ENCODE results near the gene GNE. TPM values are rescaled to one million over a fixed set of nuclear protein-coding genes. Genes with fewer than 3 reads are reported as not detected.

Gene GNE
- polyA plus RNA-seq, 3 donors, result 4.8 to 15.7 (median 12.9) TPM

DNA sequence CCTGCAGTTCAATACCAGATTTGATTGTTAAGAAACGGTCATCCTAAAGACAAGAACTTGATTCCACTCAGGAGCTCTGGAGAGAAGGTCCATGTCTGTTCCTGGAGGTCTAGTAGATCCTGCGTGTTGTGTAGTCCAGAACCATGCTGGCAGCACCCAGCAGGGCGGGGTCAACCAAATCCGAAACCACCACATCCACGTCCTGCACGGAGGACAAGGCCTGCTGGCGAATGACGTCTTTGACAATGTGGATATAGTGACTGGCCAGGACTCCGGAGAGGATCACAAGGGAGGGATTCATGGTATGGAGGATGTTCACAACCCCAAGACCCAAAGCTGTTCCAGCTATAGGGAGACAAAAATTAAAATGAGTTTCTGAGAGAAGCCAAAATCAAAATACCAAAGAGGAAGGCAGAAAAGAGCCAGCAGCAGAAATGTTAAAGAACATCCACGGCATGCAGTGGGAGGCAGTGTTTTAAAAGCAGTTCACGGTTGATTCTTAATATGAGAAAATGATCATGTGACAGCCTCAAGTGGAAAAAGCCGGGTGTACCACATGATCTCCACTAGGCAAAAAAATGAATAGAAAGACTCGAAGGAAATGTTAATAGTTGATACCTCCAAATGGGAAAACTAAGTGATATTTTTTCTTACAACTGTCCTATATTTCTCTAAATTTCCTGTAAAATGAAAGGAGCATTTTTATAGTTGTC is 40.8 kb downstream of the GNE start:
- WGBS, 3 donors, result 64 to 71% (median 69%) methylated on average over 13 of the region's 13 CpGs
- H3K27ac ChIP-seq (ENCODE audit: low read depth, low read length), result no peak overlapping the region

GRCh38 chr9:36214571-36214970 is 43.7 kb downstream of the GNE start:
- no peak overlapping the region for H3K27ac ChIP-seq (ENCODE audit: low read depth, low read length)

- WGBS, 3 donors, result 57 to 74% (median 67%) methylated on average over 4 of the region's 4 CpGs
- no peak overlapping the region for H3K27ac ChIP-seq (ENCODE audit: low read depth, low read length)
These were observed 44.3 kb downstream of the GNE start for GRCh38 chr9:36213989-36214388.

DNA sequence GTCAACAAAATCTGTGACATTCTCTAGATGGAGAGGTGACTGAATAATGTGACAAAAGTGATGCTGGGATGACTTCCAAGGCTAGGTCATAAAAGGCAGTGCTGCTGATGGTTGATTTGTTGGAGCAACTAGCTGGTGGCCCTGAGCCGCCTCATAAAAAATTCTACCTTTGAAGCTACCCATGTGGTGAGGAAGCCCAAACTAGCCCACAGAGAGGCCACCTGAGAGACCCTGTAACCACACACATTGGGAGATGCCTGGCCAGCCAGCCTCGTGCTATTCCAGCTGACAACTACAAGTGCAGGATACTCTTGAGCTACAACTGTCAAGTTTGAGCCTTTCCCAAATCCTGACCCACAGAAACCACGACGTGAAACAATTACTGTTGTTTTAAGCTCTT is 44.9 kb downstream of the GNE start:
- no peak overlapping the region for H3K27ac ChIP-seq (ENCODE audit: low read depth, low read length)
- 80 to 92% (median 88%) methylated on average over 4 of the region's 4 CpGs for WGBS, 3 donors

- 70 to 83% (median 74%) methylated on average over 7 of the region's 7 CpGs for WGBS, 3 donors
- no peak overlapping the region for H3K27ac ChIP-seq (ENCODE audit: low read depth, low read length)
These were observed 46.7 kb downstream of the GNE start for GRCh38 chr9:36211510-36211909.

DNA sequence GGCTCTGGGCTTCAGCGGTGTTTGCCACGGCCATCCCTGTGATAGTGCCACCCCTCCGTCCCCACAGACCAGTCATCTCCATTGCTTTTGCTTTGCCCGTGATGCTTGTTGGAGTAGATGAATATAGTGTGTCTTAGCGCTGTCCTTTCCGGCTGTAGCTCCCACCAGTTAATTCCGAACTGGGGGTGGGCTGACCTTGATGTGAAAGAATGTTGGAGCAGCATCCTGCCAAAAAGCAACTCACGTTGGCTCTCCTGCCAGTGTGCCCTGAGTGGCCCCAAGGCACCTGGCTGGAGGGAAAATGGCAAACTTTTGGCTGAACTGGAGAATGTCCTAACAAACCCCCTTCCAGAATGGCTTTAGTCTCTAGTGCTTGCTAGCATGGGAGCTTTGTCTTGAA is 47.5 kb downstream of the GNE start:
- H3K27ac ChIP-seq (ENCODE audit: low read depth, low read length), result no peak overlapping the region
- 73 to 81% (median 79%) methylated on average over 8 of the region's 8 CpGs for WGBS, 3 donors

DNA sequence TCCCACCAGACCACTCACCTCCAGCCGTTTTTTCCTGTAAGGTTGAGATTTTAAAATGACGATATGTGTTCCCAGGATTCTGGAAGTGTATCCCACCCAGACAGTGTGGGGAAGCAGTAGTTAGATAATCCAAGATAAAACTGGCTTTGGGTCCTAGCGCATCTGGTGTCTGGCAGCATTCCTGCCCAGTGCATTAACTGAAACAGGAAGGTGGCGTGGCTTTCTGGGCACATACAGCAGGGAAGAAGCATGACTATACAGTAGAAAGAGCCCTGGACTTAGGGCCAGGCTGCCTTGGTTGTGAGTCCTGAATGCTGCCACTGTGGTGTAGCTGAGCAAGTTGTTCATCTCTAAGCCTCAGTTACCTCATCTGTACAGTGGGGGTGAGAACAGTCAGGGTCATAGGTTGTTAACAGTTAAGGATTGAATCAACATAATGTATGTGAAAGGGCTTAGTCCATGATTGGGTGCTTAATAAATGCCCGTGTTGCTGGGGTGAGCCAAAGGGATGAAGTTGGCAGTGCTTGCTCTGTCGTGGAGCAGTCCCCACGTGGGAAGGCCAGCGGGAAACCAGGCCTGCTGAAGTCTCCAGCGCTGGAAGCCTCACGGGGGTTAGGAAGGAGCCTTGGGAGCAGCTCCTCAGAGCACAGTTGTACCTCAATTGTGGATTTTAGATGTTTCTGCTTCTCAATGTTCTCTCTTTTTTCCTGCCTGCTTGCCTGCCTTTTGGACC is 49.6 kb downstream of the GNE start:
- WGBS, 3 donors, result 56 to 75% (median 75%) methylated on average over 10 of the region's 10 CpGs
- H3K27ac ChIP-seq (ENCODE audit: low read depth, low read length), result no peak overlapping the region

- no peak overlapping the region for H3K27ac ChIP-seq (ENCODE audit: low read depth, low read length)
- WGBS, 3 donors, result 17 to 32% (median 23%) methylated on average over 1 of the region's 1 CpG
These were observed 50.7 kb downstream of the GNE start for GRCh38 chr9:36207546-36208012.

DNA sequence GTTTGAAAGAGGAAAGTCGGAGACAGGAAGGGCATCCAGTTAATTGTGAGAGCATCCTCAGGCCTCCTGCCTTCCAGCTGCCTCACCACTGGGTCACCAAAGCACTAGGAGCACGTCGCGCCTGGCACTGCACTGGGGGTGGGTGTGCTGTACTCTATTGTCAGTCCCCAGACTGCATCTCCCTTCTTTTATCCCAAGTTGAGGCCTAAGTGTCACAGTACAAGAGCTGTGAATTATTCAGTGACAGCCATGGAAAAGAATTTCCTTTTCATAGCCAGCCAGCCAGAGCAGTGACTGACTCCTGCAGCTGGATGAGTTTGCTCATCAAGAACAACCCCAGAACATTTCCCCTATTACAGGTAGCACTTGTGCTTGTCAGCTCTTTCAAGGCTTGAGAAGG is 51.2 kb downstream of the GNE start:
- 82 to 88% (median 87%) methylated on average over 4 of the region's 4 CpGs for WGBS, 3 donors
- H3K27ac ChIP-seq (ENCODE audit: low read depth, low read length), result no peak overlapping the region

DNA sequence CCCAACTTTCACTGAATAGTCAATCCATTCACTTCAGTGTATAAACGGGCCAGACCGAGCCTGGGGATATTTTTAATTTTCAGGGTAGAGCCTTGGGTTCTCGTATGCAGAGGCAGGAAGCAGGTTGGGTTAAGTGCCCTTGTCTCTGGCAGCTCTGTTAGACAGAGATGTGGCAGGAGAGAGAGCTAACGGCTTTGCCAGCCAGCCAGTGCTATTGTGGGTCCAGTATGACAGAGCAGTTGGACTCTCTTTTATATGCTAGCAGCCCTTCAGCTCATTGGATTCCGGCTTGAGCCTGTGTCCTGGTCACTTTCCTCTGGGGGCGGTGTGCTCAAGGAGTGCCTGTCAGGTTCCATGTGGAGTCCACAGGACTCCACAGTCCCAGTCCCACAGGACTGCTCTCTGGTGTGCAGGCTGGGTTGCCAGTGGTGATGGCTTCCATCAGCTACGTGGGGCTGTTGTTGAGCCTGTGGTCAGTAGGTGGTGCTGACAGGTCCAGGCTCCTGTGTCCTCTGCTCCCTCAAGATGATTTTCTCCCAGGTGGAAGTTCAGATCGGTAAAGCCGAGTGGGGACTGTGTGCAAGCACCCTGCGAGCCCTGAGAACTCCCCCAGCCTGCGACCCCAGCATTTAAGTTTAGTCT is 53.2 kb downstream of the GNE start:
- H3K27ac ChIP-seq (ENCODE audit: low read depth, low read length), result no peak overlapping the region
- WGBS, 3 donors, result 79 to 83% (median 81%) methylated on average over 11 of the region's 11 CpGs

DNA sequence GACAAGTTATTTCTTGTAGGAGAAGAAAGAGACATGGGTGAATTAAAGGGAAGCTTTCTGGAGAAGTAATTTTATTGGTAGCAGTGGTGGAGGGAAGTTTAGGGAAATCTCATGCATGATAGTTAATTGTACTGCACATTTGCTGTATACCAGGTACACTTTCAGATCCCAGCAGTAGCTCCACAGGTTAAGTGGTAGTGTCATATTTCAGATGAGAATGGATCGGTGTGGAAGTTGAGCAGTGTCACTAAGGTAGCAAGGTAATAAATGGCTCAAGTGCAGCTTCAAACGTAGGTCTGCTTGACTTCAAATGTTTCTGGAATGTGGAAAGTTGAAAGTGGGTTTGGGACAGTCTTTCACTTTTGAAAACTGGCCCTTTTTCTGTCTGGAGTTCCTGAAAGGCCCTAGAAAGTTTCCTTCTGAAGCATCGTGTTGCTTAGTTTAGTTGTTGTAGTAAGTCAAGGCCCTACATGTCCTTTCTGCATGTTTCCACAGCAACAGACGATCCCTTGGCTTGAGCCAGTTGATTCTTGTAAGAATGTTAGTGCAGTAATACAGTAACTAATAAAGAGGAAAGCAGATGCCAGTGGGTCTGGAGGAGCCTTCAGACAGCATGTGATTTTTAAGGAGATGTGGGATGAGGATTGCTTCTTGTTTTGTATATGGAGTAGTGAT is 63.8 kb downstream of the GNE start:
- H3K27ac ChIP-seq (ENCODE audit: low read depth, low read length), result no peak overlapping the region
- 31 to 53% (median 45%) methylated on average over 4 of the region's 4 CpGs for WGBS, 3 donors

DNA sequence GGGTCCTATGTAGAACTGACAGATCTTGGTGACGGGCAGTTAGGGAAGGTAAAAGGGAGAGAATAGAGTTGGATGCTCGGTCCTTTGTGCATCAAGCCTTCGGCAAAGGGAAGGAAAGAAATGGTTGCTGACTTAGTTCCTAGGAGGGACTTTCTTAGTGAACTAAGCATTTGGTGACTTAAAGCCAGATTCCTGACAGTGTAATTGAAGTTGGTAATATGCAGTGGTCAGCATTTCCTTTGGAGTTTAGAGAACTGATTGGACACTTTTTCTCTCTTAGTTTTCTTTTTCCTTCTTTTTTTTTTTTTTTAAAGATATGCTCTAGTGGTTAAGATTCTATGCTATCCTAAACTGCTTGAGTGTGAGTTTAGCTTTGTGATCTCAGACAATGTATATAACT is 65.2 kb downstream of the GNE start:
- H3K27ac ChIP-seq (ENCODE audit: low read depth, low read length), result no peak overlapping the region
- 56 to 75% (median 58%) methylated on average over 3 of the region's 3 CpGs for WGBS, 3 donors

DNA sequence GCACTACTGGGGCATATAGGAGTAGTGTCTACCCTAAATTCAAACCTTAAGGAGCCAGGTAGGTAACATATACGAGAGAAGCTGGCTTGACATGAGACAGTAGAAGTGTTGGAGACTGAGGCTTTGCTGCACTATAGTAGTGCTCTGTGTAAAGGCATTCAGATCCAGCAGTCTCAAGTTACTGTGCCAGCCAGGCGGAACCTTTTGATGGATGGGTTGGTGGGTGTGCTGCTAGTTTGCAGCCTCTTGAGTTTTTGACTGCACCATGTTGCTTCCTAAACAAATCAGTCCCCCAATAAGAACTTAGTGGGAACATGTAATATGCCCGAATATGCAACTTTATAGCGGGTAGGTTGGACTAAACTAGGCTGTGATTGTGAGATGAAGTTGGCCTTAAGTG is 66.1 kb downstream of the GNE start:
- no peak overlapping the region for H3K27ac ChIP-seq (ENCODE audit: low read depth, low read length)
- 70 to 73% (median 72%) methylated on average over 4 of the region's 4 CpGs for WGBS, 3 donors

DNA sequence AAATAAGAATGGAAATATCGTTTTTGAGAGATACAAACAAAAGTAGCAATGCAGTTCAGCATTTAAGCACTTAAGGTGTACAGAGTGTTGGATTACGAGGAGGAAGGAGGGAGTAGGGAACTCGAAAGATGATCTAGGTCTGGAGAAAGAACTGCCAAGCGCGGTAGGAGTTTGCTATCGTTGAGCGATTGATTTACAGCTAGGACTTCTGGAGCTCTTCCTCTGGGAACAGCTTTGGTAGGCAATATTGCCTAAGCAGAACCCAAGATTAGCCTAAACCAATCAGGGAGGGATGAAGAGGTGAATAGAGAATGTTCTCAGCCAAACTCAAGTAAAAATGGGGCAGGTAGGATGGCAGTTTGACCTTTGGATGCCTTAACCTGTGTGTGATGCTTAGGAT is 66.6 kb downstream of the GNE start:
- H3K27ac ChIP-seq (ENCODE audit: low read depth, low read length), result no peak overlapping the region
- WGBS, 3 donors, result 0 to 1% (median 1%) methylated on average over 7 of the region's 7 CpGs

- 0% methylated on average over 18 of the region's 18 CpGs for WGBS, 3 donors
- peak overlapping the region; percentile 59 for H3K27ac ChIP-seq (ENCODE audit: low read depth, low read length)
These were observed 67.0 kb downstream of the GNE start for GRCh38 chr9:36191290-36191645.

DNA sequence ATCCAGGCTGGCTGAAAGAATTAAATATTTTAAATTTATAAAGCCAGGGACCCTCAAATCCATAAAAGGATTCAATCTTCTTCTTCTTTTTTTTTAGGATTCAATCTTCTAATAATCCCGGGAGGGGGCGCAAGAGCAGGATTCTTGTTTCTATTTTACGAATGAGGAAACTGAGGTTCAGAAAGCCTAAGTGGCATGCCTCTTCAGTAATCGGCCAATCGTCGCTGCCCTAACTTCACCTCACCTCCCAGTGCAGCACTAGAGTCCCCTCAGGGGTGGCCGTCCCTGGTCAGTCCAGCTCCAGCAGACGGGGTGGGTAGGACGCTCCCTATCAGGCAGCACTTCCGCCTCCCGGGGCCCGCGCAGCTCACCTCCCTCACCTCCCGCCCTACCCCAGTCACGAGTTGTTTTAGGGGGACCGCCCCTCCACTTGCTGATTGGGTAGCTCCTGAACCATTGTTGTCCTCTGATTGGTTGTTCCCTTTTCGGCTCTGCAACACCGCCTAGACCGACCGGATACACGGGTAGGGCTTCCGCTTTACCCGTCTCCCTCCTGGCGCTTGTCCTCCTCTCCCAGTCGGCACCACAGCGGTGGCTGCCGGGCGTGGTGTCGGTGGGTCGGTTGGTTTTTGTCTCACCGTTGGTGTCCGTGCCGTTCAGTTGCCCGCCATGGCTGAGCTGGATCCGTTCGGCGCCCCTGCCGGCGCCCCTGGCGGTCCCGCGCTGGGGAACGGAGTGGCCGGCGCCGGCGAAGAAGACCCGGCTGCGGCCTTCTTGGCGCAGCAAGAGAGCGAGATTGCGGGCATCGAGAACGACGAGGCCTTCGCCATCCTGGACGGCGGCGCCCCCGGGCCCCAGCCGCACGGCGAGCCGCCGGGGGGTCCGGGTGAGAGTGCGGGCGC is 67.6 kb downstream of the GNE start, which contains the start of gene CLTA:
Gene CLTA (plus strand): TSS at position 534 of the 902 bp plus-strand sequence. CDS start 136 bp downstream, at position 670.
- 0% methylated on average over 68 of the region's 68 CpGs for WGBS, 3 donors

DNA sequence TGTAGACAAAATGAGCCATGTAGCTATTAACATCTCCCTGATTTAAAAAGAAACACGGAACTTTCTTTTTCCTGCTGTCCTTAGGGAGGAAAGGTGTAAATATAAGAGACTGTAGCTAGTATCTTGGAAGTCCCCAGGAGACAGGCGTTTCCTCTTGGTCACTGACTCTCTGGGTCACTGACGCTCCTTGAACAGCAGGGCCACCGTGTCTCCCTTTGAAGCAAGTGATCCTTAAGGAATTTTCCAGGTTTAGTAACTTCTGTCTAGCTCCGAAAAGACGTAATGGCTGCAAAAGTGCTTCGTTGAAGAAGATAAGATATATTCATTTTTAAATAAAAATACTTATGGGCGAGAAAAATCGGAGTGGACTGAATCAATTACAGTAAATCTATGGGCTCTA is 68.3 kb downstream of the GNE start:
- WGBS, 3 donors, result 6 to 7% (median 6%) methylated on average over 9 of the region's 9 CpGs
- no peak overlapping the region for H3K27ac ChIP-seq (ENCODE audit: low read depth, low read length)

More for the DNA sequence above, 67.6 kb downstream of the GNE start, which contains the start of gene CLTA:
- H3K27ac ChIP-seq (ENCODE audit: low read depth, low read length), result peak within 1 kb of the TSS; percentile 59

- no peak overlapping the region for H3K27ac ChIP-seq (ENCODE audit: low read depth, low read length)
- WGBS, 3 donors, result 66 to 91% (median 90%) methylated on average over 5 of the region's 5 CpGs
These were observed 70.0 kb downstream of the GNE start for GRCh38 chr9:36188212-36188611.

Data from adipose tissue (tissue), 3 donors.